HFF-Myc (cell line): ENCODE data around the gene NIPAL1.

Source experiments
- DNase-seq: peaks from one replicate; pipeline ENCODE4 v3.0.0-alpha.2; 2011; ENCODE audit warnings: low read depth; ENCODE audit errors: extremely low read depth
- H3K4me3 ChIP-seq: replicated peaks from 2 replicates; pipeline ENCODE4 v1.5.1; 2011; ENCODE audit warnings: low read depth, mild to moderate bottlenecking, control low read depth, low read length
- CTCF ChIP-seq: IDR thresholded peaks from 2 replicates; pipeline ENCODE4 v1.5.1; 2012; ENCODE audit warnings: mild to moderate bottlenecking, low read depth, low read length, control low read depth; ENCODE audit errors: missing control alignments

The NIPAL1 gene

GRCh38 chr4:48024522-48024921 lies 8.0 kb downstream of the NIPAL1 start:
- no peak for TF ChIP-seq CTCF
- H3K4me3 ChIP-seq, result no peak overlapping the region
- no peak for DNase-seq

- no peak for TF ChIP-seq CTCF
- DNase-seq, result no peak
- no peak overlapping the region for H3K4me3 ChIP-seq
These were observed 8.4 kb downstream of the NIPAL1 start for GRCh38 chr4:48025005-48025404.

GRCh38 chr4:48027653-48028052 lies 11.1 kb downstream of the NIPAL1 start:
- no peak overlapping the region for H3K4me3 ChIP-seq
- DNase-seq, result no peak
- no peak for TF ChIP-seq CTCF

- no peak for TF ChIP-seq CTCF
- no peak overlapping the region for H3K4me3 ChIP-seq
- DNase-seq, result no peak
These were observed 12.1 kb downstream of the NIPAL1 start for GRCh38 chr4:48028696-48029095.

- TF ChIP-seq CTCF, result no peak
- H3K4me3 ChIP-seq, result no peak overlapping the region
- no peak for DNase-seq
These were observed 13.9 kb downstream of the NIPAL1 start for GRCh38 chr4:48030470-48030869.

GRCh38 chr4:48031802-48032525 lies 15.4 kb downstream of the NIPAL1 start:
- no peak overlapping the region for H3K4me3 ChIP-seq
- TF ChIP-seq CTCF, result no peak
- no peak for DNase-seq

GRCh38 chr4:48032721-48033120 lies 16.1 kb downstream of the NIPAL1 start:
- DNase-seq, result no peak
- TF ChIP-seq CTCF, result no peak

More at GRCh38 chr4:48032721-48033120, 16.1 kb downstream of the NIPAL1 start:
- H3K4me3 ChIP-seq, result no peak overlapping the region
